Left colon (tissue), 2 donors: ENCODE data around the gene KIF15. TPM values are rescaled to one million over a fixed set of nuclear protein-coding genes. Genes with fewer than 3 reads are reported as not detected.

ENCODE experiments used
- ATAC-seq: fragments of 200-7000 bp; cut with Tn5 transposase; one replicate; pipeline ENCODE4 v1.9.1; 2020; ENCODE audit warnings: mild to moderate bottlenecking, moderate library complexity
- DNase-seq, 2 donors: peaks; one replicate each; pipeline ENCODE4 v3.0.0-alpha.2; 2020
- intact Hi-C, 2 donors: fragments of 100-400 bp; cut with DNase I in 1 of 2; cut with micrococcal nuclease in 1 of 2; formaldehyde crosslinking; loops; one replicate each; pipeline versions ENCODE4 v1.11.2 to v1.14.0; 2022; cut with DNase I, micrococcal nuclease
- long read RNA-seq: library from polyadenylated mRNA; unstranded; transcript quantifications from one replicate; pipeline ENCODE4 v2.0.0, GENCODE V29; 2021
- total RNA-seq, 2 donors: library from RNA; stranded (reverse); fragmentation: NEBNext Ultra II Directional; extraction: Animal tissue kit (Norgen Biotek cat#: 25700); gene quantifications; one replicate each; pipeline ENCODE4 v1.2.1, GENCODE V29; 2021
- donor health status: DM: no; HTN: no; CAD: no.
- donor health status: DM: yes; HTN: yes; CAD: no.

KIF15 gene
- 1 to 10 TPM; 2.6 to 4.2 TPM for total RNA-seq
- long read RNA-seq, partial matches to known transcripts, result 4 of 5 reads
- long read RNA-seq, other reads (novel, unspliced or antisense), result 1 of 5 reads

- DNase-seq (peak; percentile 95 to 99), ATAC-seq (peak; percentile 99)
- intact Hi-C loops, result no loop called here
Observed at GRCh38 chr3:44761424-44762169, at the start of gene KIF15, which contains the start of gene KIAA1143. Gene KIF15, plus strand, starts transcription at chr3:44761794. Its CDS starts 72 bp downstream, at chr3:44761866. Gene KIAA1143, minus strand, starts transcription at chr3:44761619. Its CDS starts 17 bp downstream, at chr3:44761602.

GRCh38 chr3:44712455-44713075 lies 49.0 kb upstream of the KIF15 start, which contains the start of gene ZNF502:
Gene ZNF502, plus strand, starts transcription at chr3:44712660. Its CDS starts 7,602 bp downstream, at chr3:44720262.
- ATAC-seq (peak; percentile 100), DNase-seq (peak; percentile 83 to 88)
- intact Hi-C loops, result no loop called here

GRCh38 chr3:44721231-44722102 lies 40.1 kb upstream of the KIF15 start:
- ATAC-seq, result no peak
- intact Hi-C loops, result no loop called here
- DNase-seq, result no peak

- intact Hi-C loops, result no loop called here
- DNase-seq (no peak), ATAC-seq (no peak)
Observed at GRCh38 chr3:44722103-44722401, 39.5 kb upstream of the KIF15 start.

GRCh38 chr3:44729384-44729910 lies 32.1 kb upstream of the KIF15 start, which contains the start of gene ZNF501:
Gene ZNF501, plus strand, starts transcription at chr3:44729635. Its CDS starts 4,787 bp downstream, at chr3:44734422.
- DNase-seq (peak; percentile 95 to 96), ATAC-seq (peak; percentile 100)
- intact Hi-C loops, result no loop called here

GRCh38 chr3:44734646-44735168 lies 26.9 kb upstream of the KIF15 start:
- DNase-seq, result no peak
- intact Hi-C loops, result no loop called here
- ATAC-seq, result no peak

GRCh38 chr3:44761101-44761423 lies 532 bp upstream of the KIF15 start:
- peak; percentile 27 for ATAC-seq
- intact Hi-C loops, result no loop called here
- peak in 1 of 2 donors; percentile 6 for DNase-seq

GRCh38 chr3:44762170-44762677 lies 630 bp downstream of the KIF15 start:
- intact Hi-C loops, result no loop called here
- DNase-seq (no peak), ATAC-seq (no peak)

GRCh38 chr3:44762690-44763089 lies 1.1 kb downstream of the KIF15 start:
- intact Hi-C loops, result no loop called here
- ATAC-seq, result no peak
- no peak for DNase-seq

- ATAC-seq, result no peak
- intact Hi-C loops, result no loop called here
- no peak for DNase-seq
Observed at GRCh38 chr3:44764248-44764647, 2.7 kb downstream of the KIF15 start.

GRCh38 chr3:44771424-44772098 lies 10.0 kb downstream of the KIF15 start:
- no peak for DNase-seq
- intact Hi-C loops, result no loop called here
- no peak for ATAC-seq

GRCh38 chr3:44772099-44772442 lies 10.5 kb downstream of the KIF15 start:
- intact Hi-C loops, result no loop called here
- DNase-seq (no peak), ATAC-seq (no peak)

- no peak for DNase-seq
- no peak for ATAC-seq
- intact Hi-C loops, result no loop called here
Observed at GRCh38 chr3:44782891-44783290, 21.3 kb downstream of the KIF15 start.

- intact Hi-C loops, result no loop called here
- DNase-seq (no peak), ATAC-seq (no peak)
Observed at GRCh38 chr3:44795197-44795596, 33.6 kb downstream of the KIF15 start.

- ATAC-seq (no peak), DNase-seq (no peak)
- intact Hi-C loops, result no loop called here
Observed at GRCh38 chr3:44802011-44802410, 40.4 kb downstream of the KIF15 start.

GRCh38 chr3:44803298-44803697 lies 41.7 kb downstream of the KIF15 start:
- DNase-seq, result no peak
- no peak for ATAC-seq
- intact Hi-C loops, result no loop called here

- no peak for ATAC-seq
- intact Hi-C loops, result no loop called here
Observed at GRCh38 chr3:44805960-44806359, 44.4 kb downstream of the KIF15 start.

GRCh38 chr3:44814751-44815150 lies 53.2 kb downstream of the KIF15 start:
- intact Hi-C loops, result no loop called here
- DNase-seq, result no peak
- ATAC-seq, result no peak

More at GRCh38 chr3:44805960-44806359, 44.4 kb downstream of the KIF15 start:
- DNase-seq, result no peak
